Measurements from ENCODE around the gene SLC14A1.

DNA sequence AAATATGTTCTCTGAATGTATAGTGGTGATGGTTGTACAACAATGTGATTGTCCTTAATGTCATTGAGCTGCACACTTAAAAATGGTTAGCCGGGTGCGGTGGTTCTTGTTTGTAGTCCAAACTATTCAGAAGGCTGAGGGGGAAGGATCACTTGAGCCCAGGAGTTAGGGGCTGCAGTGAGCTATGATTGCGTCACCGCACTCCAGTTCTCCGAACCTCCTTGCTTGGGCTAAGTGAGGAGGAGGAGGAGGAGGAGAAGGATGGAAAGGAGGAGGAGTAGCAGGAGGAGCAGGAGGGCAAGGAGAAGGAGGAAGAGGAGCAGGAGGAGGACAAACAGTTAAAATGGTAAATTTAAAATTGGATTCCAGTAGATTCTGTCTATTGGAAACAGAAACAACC is 10.5 kb downstream of the SLC14A1 start:
- TF ChIP-seq YY1 (IDR thresholded peaks at IDR 0.05; ENCODE audit: low read depth) = no peak
- no peak for TF ChIP-seq CREB1 (IDR thresholded peaks at IDR 0.05; ENCODE audit: low read depth)
- no peak for TF ChIP-seq REST (IDR thresholded peaks at IDR 0.05; ENCODE audit: low read depth)
- no peak for TF ChIP-seq RAD21 (IDR thresholded peaks at IDR 0.05; ENCODE audit: low read depth)
- no peak for TF ChIP-seq TCF12 (IDR thresholded peaks at IDR 0.05; ENCODE audit: low read depth)
- no peak for TF ChIP-seq USF1 (IDR thresholded peaks at IDR 0.05)
- TF ChIP-seq EGR1 (IDR thresholded peaks at IDR 0.05) = no peak
- no peak for TF ChIP-seq FOXM1 (IDR thresholded peaks at IDR 0.05; ENCODE audit: borderline replicate concordance, low read depth)
- no peak for TF ChIP-seq EP300 (IDR thresholded peaks at IDR 0.05; ENCODE audit: borderline replicate concordance)
- no peak for TF ChIP-seq TEAD4 (IDR thresholded peaks at IDR 0.05)
- no peak for TF ChIP-seq TAF1 (IDR thresholded peaks at IDR 0.05; ENCODE audit: low read depth)
- no peak for TF ChIP-seq NFIC (IDR thresholded peaks at IDR 0.05)
- TF ChIP-seq, protein P1, sequence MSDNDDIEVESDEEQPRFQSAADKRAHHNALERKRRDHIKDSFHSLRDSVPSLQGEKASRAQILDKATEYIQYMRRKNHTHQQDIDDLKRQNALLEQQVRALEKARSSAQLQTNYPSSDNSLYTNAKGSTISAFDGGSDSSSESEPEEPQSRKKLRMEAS (IDR thresholded peaks at IDR 0.05) = no peak
- TF ChIP-seq CEBPB (IDR thresholded peaks at IDR 0.05) = no peak
